Activated CD8-positive, alpha-beta T cell treated with anti-CD3 and anti-CD28 coated beads, Interleukin-2, amount 10 ng/mL, durations not matched to agents 7 days and 5 days (primary cell): ENCODE measurements around the gene CBY1. TPM values are rescaled to one million over a fixed set of nuclear protein-coding genes. Genes with fewer than 3 reads are reported as not detected.
A peak's percentile ranks its signal among the peaks of the same experiment; 100 is the strongest.

ENCODE experiments used
- ATAC-seq: fragments of 150-1000 bp; cut with Tn5 transposase; one replicate; pipeline ENCODE4 v1.10.0; 2021; ENCODE audit warnings: moderate library complexity
- CTCF ChIA-PET: fragments of 350-600 bp; sonication (Branson Sonifier 250); formaldehyde crosslinking; loops from one replicate; lab custom pipeline; 2021; ENCODE audit warnings: antibody characterized with exemption; lab: Charles Lee
- POLR2A ChIA-PET: fragments of 350-600 bp; sonication (Branson Sonifier 250); formaldehyde crosslinking; loops from one replicate; lab custom pipeline; 2021; ENCODE audit warnings: antibody characterized with exemption; lab: Charles Lee
- DNase-seq: peaks from one replicate; pipeline ENCODE4 v3.0.0-alpha.2; 2020
- H3K27ac Mint-ChIP-seq: one replicate; pipeline ENCODE4 v1.8.0; 2021; ENCODE audit warnings: mild to moderate bottlenecking, mixed read lengths
- H3K27me3 Mint-ChIP-seq: one replicate; pipeline ENCODE4 v1.8.0; 2021; ENCODE audit warnings: low read depth, mixed read lengths
- H3K36me3 Mint-ChIP-seq: one replicate; pipeline ENCODE4 v1.8.0; 2021; ENCODE audit warnings: low read depth, mixed read lengths
- H3K4me1 Mint-ChIP-seq: one replicate; pipeline ENCODE4 v1.8.0; 2021; ENCODE audit warnings: low read depth, mixed read lengths
- H3K4me3 Mint-ChIP-seq: one replicate; pipeline ENCODE4 v1.8.0; 2021; ENCODE audit warnings: mild to moderate bottlenecking, mixed read lengths
- H3K9me3 Mint-ChIP-seq: one replicate; pipeline ENCODE4 v1.8.0; 2022; ENCODE audit warnings: mixed read lengths; ENCODE audit not compliant: insufficient read depth
- total RNA-seq, 2 experiments: library from RNA; stranded (reverse); gene quantifications; one replicate each; pipeline ENCODE4 v1.2.3, GENCODE V29; 2021

CBY1 gene
- total RNA-seq, 2 experiments from 2014 or later, result 11.6 to 13.6 TPM

- Mint-ChIP-seq H3K27ac (no peak overlapping the region), H3K9me3 (no peaks in the 10 kb centered on the region), H3K4me3 (no peak overlapping the region), H3K4me1 (peaks cover 48% of the 10 kb centered on the region), H3K27me3 (no peaks in the 10 kb centered on the region), H3K36me3 (peaks cover 58% of the 10 kb centered on the region)
- ATAC-seq (no peak), DNase-seq (no peak)
- POLR2A ChIA-PET, result interaction anchor here (6.3 kb wide), 1 partner anchor 12 kb away, joined by 67 read pairs; the partner anchor contains the start of gene TOMM22
- CTCF ChIA-PET, result interaction anchor here (2.4 to 6.3 kb wide), 2 partner anchors 11 to 13 kb away, joined by 7 to 36 read pairs; partner anchors contain the start of genes GTPBP1 and TOMM22
These were observed 38.5 kb downstream of the CBY1 start for GRCh38 chr22:38694940-38695339.

GRCh38 chr22:38696606-38697424, 40.4 kb downstream of the CBY1 start:
- peak overlapping the region; percentile 84 for H3K27ac Mint-ChIP-seq
- H3K9me3 Mint-ChIP-seq, result no peaks in the 10 kb centered on the region
- peaks cover 54% of the 10 kb centered on the region for H3K4me1 Mint-ChIP-seq
- ChIA-PET CTCF (interaction anchor here (0.9 to 6.3 kb wide), 5 partner anchors 9 to 69 kb away, joined by 3 to 36 read pairs (median 7); partner anchors contain the start of genes GTPBP1 and TOMM22), POLR2A (interaction anchor here (1.5 to 6.3 kb wide), 3 partner anchors 10 to 55 kb away, joined by 3 to 67 read pairs (median 3); partner anchors contain the start of gene TOMM22)
- peaks cover 54% of the 10 kb centered on the region for H3K36me3 Mint-ChIP-seq
- ATAC-seq (no peak), DNase-seq (peak; percentile 44)
- H3K27me3 Mint-ChIP-seq, result no peaks in the 10 kb centered on the region
- H3K4me3 Mint-ChIP-seq, result peak overlapping the region; percentile 92

DNA sequence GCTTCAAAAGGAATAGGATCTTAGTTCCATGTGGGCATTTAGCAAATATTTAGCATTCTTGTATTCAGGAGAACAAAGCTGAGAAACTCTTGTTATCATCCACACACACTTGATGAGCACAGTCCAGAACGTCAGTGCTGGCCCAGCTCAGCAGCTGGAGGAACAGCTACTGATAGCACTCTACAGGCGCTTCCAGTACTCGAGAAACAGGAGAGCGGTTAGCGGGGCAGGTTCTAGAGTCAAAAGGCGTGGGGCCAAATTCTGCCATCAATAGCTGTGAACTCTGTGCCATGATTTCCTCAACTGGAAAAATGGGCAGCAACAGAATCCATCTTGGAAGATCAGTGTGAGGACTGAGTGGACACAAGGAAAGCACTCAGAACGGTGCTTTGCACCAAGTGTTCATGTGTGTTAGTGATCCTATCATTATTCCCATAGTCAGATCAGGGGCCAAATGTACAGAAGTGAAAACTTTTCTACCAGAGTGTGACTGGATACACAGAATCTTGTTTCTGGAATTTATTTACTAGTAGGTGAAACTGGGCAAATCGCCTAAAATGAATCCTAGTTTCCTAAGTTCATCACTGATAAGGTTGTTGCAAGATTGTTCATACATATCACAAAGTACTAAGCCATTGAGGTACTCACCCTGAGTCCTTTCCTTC, 41.1 kb downstream of the CBY1 start:
- peaks cover 55% of the 10 kb centered on the region for H3K4me1 Mint-ChIP-seq
- H3K9me3 Mint-ChIP-seq, result no peaks in the 10 kb centered on the region
- H3K36me3 Mint-ChIP-seq, result peaks cover 53% of the 10 kb centered on the region
- peak overlapping the region; percentile 84 for H3K27ac Mint-ChIP-seq
- CTCF ChIA-PET, result interaction anchor here (0.9 to 6.3 kb wide), 7 partner anchors 8 to 207 kb away, joined by 3 to 36 read pairs (median 3); partner anchors contain the start of genes GTPBP1 and TOMM22
- H3K27me3 Mint-ChIP-seq, result no peaks in the 10 kb centered on the region
- H3K4me3 Mint-ChIP-seq, result peak overlapping the region; percentile 92
- DNase-seq, result no peak
- POLR2A ChIA-PET, result interaction anchor here (0.8 to 6.3 kb wide), 3 partner anchors 9 to 38 kb away, joined by 3 to 67 read pairs (median 3); partner anchors contain the start of gene TOMM22
- ATAC-seq, result no peak

GRCh38 chr22:38698407-38699094, 42.1 kb downstream of the CBY1 start:
- ATAC-seq (no peak), DNase-seq (no peak)
- Mint-ChIP-seq H3K4me1 (peaks cover 56% of the 10 kb centered on the region), H3K27me3 (no peaks in the 10 kb centered on the region), H3K36me3 (peaks cover 48% of the 10 kb centered on the region), H3K4me3 (peak overlapping the region; percentile 92), H3K27ac (peak overlapping the region; percentile 97), H3K9me3 (no peaks in the 10 kb centered on the region)
- POLR2A ChIA-PET, result interaction anchor here (0.7 to 6.3 kb wide), 6 partner anchors 8 to 221 kb away, joined by 3 to 67 read pairs (median 3); partner anchors contain the start of genes CBY1 and TOMM22
- CTCF ChIA-PET, result interaction anchor here (1.0 to 6.3 kb wide), 7 partner anchors 8 to 646 kb away, joined by 3 to 36 read pairs (median 4); partner anchors contain the start of gene TOMM22

DNA sequence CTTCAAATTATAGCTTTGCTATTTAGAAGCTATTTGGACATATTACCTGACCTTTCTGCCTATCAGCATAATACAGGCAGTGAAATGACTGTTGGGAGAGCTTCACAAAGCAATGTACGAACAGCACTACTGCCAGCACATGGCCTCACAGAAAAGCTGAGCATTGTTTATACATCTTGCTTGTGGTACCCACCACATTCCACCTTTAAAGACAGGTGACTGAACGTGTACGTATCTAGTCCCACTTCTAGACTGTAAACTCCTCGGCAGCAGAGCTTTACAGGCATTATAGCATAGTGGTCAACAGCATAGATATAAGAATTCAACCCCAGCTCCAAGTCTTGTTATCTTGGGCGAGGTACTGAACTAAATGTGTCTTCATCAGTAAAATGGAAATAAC, 42.7 kb downstream of the CBY1 start:
- POLR2A ChIA-PET, result interaction anchor here (0.7 to 6.3 kb wide), 4 partner anchors 16 to 221 kb away, joined by 3 to 67 read pairs (median 4); partner anchors contain the start of genes CBY1 and TOMM22
- Mint-ChIP-seq H3K27me3 (no peaks in the 10 kb centered on the region), H3K36me3 (peaks cover 47% of the 10 kb centered on the region), H3K4me3 (peak overlapping the region; percentile 92), H3K27ac (peak overlapping the region; percentile 97), H3K9me3 (no peaks in the 10 kb centered on the region), H3K4me1 (peaks cover 58% of the 10 kb centered on the region)
- no peak for ATAC-seq
- DNase-seq, result no peak
- CTCF ChIA-PET, result interaction anchor here (1.0 to 6.3 kb wide), 6 partner anchors 8 to 647 kb away, joined by 3 to 36 read pairs (median 4); partner anchors contain the start of gene TOMM22

DNA sequence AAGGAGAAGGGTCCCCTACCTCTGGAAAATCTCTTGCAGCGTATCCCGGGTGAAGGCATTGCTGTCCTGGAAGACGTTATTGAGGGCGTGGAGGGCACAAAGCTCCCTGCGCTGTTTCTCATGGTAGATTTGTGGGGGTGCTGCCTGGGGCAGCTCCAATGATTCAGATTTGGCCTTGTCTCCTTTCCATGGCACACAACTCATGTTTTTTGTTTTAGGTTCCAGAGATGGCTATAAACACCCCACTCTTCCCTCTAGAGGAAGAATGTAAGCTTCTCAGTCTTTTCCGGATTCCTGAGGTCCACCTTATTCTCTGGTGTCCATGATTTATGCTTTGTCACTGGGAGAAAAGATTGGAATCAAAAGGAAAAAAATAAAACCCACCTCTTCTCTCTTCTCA, 43.3 kb downstream of the CBY1 start:
- Mint-ChIP-seq H3K36me3 (peaks cover 43% of the 10 kb centered on the region), H3K4me3 (peak overlapping the region; percentile 92), H3K27ac (peak overlapping the region; percentile 97), H3K27me3 (no peaks in the 10 kb centered on the region), H3K9me3 (no peaks in the 10 kb centered on the region), H3K4me1 (peaks cover 60% of the 10 kb centered on the region)
- ATAC-seq (no peak), DNase-seq (no peak)
- CTCF ChIA-PET, result interaction anchor here (1.3 to 6.3 kb wide), 4 partner anchors 18 to 647 kb away, joined by 4 to 36 read pairs (median 4); partner anchors contain the start of gene TOMM22
- POLR2A ChIA-PET, result interaction anchor here (0.7 to 6.3 kb wide), 3 partner anchors 17 to 222 kb away, joined by 4 to 67 read pairs (median 4); partner anchors contain the start of gene TOMM22

- peak; percentile 28 for ATAC-seq
- H3K4me1 Mint-ChIP-seq, result peaks cover 59% of the 10 kb centered on the region
- peak overlapping the region; percentile 97 for H3K27ac Mint-ChIP-seq
- no peaks in the 10 kb centered on the region for H3K9me3 Mint-ChIP-seq
- peak overlapping the region; percentile 92 for H3K4me3 Mint-ChIP-seq
- ChIA-PET POLR2A (interaction anchor here (1.1 to 6.3 kb wide), 2 partner anchors 17 to 50 kb away, joined by 3 to 67 read pairs; partner anchors contain the start of gene TOMM22), CTCF (interaction anchor here (1.3 to 6.3 kb wide), 4 partner anchors 19 to 648 kb away, joined by 4 to 36 read pairs (median 4); partner anchors contain the start of gene TOMM22)
- H3K36me3 Mint-ChIP-seq, result peaks cover 37% of the 10 kb centered on the region
- no peak for DNase-seq
- H3K27me3 Mint-ChIP-seq, result no peaks in the 10 kb centered on the region
These were observed 43.9 kb downstream of the CBY1 start for GRCh38 chr22:38700270-38700788.

DNA sequence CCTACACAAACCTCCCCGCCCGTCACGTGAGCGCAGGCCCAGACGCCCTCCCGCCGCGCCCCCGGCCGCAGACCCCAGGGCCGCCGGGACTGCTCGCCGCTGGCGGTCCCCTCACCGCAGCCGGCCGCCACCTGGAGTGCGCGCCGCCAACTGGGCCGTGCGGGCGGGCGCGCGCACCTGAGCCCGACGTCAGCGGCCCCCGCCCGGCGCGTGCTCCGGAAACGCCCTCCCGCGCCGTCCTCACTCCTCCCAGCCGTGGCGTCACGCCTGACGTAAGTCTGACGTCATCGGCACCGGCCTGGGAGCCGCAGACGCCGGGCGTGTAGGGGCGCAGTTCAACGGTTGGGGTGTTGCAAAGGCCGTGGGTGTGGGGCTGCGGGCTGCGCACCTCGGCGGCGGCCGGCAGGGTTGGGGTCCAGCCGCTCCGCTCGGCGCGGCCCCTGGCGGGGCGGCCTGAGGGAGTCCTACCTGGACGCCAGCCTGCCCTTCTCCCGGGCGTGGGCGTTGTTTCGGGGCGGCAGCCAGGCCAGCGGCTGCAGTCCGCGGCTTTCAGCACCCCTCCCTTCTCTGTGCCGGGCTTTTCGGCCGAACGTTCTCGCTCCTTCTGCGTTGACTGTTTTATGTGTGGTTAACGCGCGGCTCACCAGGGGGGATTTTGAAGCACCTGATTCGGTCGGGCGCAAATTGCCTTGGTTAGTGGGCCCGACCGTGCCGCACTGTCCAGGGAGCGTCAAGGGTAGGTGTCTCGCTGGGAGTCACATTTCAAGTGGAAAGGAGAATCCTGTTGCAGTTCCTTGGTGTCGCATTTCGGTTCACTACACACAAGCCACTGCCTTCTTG, 44.6 kb downstream of the CBY1 start, which contains the start of gene JOSD1:
Gene JOSD1 (minus strand): TSS at position 155 of the 840 bp plus-strand sequence. CDS start 956 bp downstream, outside the sequence.
- Mint-ChIP-seq H3K4me3 (peak within 1 kb of the TSS; percentile 92), H3K27ac (peak within 1 kb of the TSS; percentile 99), H3K36me3 (peaks cover 37% of the 10 kb centered on the region), H3K4me1 (peaks cover 59% of the 10 kb centered on the region), H3K9me3 (no peaks in the 10 kb centered on the region), H3K27me3 (no peaks in the 10 kb centered on the region)
- POLR2A ChIA-PET, result interaction anchor here (0.8 to 6.3 kb wide), 3 partner anchors 18 to 398 kb away, joined by 3 to 67 read pairs (median 3); partner anchors contain the start of gene TOMM22
- peak; percentile 31 for ATAC-seq
- peak; percentile 97 for DNase-seq
- CTCF ChIA-PET, result interaction anchor here (6.3 kb wide), 1 partner anchor 19 kb away, joined by 36 read pairs; the partner anchor contains the start of gene TOMM22

GRCh38 chr22:38704654-38705234, 48.3 kb downstream of the CBY1 start:
- Mint-ChIP-seq H3K36me3 (peaks cover 26% of the 10 kb centered on the region), H3K9me3 (no peaks in the 10 kb centered on the region), H3K4me3 (peak overlapping the region; percentile 93), H3K4me1 (peaks cover 49% of the 10 kb centered on the region), H3K27ac (peak overlapping the region; percentile 96), H3K27me3 (no peaks in the 10 kb centered on the region)
- ChIA-PET POLR2A (interaction anchor here (1.4 to 2.6 kb wide), 2 partner anchors 30 to 384 kb away, joined by 4 to 10 read pairs; no protein-coding TSS in a partner anchor), CTCF (interaction anchor here (1.4 to 6.1 kb wide), 3 partner anchors 13 to 30 kb away, joined by 4 to 48 read pairs (median 5); no protein-coding TSS in a partner anchor)
- no peak for ATAC-seq
- DNase-seq, result no peak
